DMS79 treated with DMSO at 0.1 percent for 48 hours (cell line): Measurements from ENCODE around the gene GTPBP8.

ENCODE experiments used
- DNase-seq: peaks from one replicate; lab custom pipeline; 2025; lab: John Stamatoyannopoulos, UW

Gene GTPBP8

GRCh38 chr3:112990672-112991602 is at the start of gene GTPBP8:
GTPBP8 (plus strand) TSS chr3:112990984; CDS start chr3:112991000, 16 bp downstream.
- DNase-seq, result peak; percentile 87

DNA sequence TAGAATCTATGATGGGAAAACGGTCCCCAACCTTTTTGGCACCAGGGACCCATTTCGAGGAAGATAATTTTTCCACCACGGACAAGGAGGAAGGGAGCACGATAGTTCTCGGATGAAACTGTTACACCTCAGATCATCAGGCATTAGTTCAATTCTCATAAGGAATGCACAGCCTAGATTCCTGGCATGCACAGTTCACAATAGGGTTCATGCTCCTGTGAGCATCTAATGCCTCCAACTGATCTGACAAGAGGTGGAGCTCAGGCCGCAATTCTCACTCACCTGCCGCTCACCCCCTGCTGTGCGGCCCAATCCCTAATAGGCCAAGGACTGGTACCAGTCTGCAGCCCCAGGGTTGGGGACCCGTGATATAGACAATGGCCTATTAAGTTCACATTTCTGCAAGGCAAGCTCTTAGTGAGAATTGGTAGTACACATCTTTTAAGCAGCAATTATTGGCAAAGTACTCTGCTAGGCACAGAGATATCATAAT is 42.4 kb upstream of the GTPBP8 start:
- no peak for DNase-seq

DNA sequence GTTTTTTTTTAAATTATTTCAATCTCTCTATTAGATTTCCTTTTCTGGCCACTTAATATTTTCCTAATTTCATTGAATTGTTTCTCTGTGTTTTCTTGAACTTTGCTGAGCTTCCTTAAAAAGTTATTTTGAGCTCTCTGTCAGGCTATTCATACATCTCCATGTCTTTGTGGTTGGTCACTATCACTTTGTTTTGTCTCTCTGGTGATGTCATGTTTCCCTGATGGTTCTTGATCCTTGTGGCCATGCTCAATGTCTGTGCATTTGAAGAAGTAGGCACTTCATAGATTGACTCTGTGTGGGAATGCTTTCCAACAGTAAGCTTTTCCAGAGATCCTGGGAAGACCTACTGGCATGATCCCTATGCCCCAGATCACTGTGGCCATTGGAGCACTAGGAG is 34.4 kb upstream of the GTPBP8 start:
- no peak for DNase-seq

GRCh38 chr3:112958811-112959560 is 31.8 kb upstream of the GTPBP8 start:
- no peak for DNase-seq

DNA sequence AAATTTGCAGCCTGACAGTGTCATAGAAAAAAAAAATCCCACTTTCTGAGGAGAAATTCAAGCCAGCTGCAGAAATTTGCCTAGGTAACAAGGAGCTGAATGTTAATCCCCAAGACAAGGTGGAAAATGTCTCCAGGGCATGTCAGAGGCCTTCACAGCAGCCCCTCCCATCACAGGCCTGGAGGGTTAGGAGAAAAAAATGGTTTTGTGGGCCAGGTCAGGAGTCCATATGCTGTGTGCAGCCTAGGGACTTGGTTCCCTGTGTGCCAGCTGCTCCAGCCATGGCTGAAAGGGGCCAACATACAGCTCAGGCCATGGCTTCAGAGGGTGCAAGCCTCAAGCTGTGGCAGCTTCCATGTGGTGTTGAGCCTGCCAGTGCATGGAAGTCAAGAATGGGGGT is 27.1 kb upstream of the GTPBP8 start:
- no peak for DNase-seq

DNA sequence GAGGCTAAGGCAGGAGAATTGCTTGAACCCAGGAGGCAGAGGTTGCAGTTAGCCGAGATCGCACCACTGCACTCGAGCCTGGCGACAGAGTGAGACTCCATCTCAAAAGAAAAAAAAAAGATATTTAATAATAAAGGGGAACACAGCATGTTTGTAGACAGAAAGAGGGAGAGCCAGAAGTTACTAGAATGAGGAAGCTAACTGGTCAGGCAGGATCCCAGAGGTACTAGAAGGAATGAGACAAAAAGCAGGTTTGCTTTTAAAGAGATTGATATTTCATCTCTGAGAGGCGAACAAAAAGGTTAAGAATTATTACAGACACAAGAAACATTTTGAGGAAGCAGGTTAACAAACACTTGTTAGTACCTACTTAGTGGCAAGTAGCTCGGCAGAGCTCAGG is 25.1 kb upstream of the GTPBP8 start:
- DNase-seq, result no peak

DNA sequence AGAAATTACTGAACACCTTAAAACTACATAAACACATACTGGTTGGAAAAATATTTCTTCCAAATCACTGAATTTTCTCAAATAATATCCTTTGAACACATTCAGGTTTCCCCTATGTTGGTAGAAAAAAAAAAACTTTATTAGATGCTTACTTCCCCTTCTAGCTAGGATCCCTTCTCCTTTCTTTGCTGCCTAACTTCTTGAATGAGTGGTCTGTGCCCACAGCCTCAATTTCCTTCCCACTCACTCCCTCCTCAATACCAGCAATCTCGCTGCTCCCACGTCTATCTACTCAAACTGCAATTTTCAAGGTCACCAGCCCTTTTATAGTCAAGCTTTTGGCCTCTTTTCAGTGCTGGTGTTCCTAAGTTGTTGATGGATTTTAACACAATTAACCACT is 24.2 kb upstream of the GTPBP8 start:
- DNase-seq, result no peak

DNA sequence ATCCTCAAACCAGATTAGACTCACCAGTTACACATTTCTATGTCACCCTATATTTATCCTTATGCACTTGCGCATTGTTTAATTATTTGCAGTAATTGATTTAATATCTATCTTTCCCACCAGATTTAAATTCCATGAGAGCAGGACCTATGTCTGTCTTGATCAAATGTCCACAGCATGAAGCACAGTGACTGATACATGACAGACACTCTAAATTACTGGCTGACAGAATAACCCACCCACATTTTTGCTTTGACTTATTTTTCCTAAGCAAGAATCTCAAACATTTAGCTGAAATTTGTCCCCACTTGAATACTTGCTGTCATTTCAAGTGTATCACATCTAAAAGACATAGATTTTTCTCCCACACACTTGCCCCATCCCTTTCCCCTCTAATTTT is 23.4 kb upstream of the GTPBP8 start:
- DNase-seq, result no peak

DNA sequence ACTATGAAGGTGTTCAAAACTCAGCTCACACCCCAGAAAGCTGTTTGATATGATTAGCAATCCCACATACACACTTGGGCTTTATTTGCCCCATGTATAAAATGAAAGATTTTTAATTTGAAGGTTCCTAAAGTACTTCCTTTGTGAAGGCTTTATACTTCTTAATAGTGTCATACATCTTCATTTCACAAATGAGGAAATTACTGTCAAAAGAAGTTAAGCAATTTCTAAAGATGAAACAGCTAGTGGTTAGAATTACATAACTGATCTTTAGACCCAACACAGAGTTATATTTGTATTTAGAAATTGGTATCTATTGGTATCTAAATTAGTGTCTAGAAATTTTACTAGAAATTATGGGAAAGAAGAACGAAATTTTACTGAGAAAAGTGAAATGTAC is 23.0 kb upstream of the GTPBP8 start:
- no peak for DNase-seq

DNA sequence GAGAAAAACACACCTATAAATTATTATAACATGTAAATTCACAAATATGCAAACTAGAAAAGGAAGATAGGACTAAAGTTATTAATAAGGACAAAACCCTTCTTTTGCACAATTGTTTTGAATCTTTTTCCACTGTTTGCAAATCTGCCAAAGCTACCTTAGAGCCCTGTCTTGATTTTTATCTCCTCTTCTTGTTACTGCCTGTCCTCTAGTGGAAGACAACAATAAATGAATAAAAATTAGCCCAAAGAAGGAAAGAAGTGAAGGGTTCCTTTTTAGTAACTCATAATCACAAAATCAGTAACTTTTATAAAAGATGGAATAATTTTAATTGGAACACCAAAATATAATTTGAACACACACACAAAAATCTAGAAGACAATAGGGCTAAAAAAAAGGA is 18.6 kb upstream of the GTPBP8 start:
- no peak for DNase-seq

- DNase-seq, result no peak
Measured at GRCh38 chr3:112973325-112974177, 17.2 kb upstream of the GTPBP8 start.

- DNase-seq, result no peak
Measured at GRCh38 chr3:112974178-112974517, 16.6 kb upstream of the GTPBP8 start.

DNA sequence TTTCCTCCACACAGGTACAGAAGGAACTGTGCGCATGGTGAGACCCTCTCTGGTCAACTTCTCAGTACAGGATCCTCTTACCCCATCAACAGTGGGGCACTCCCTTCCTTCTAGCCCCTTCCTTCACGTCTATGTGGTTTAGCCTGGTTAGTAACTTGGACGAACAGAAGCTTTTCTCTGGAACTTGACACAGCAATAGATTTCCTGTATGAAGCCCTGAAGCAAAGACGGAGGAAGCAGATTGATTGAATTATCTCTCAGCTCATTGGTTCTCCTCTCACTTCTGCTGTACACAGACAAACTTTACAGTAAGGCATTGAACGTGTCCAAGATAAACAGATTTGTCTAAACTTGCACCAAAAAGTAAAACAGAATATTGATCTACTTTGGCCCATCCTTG is 15.9 kb upstream of the GTPBP8 start, which contains the start of gene CD200R1:
TSS of gene CD200R1 (minus strand) at position 210 of the 400 bp plus-strand sequence. CDS start 246 bp downstream, outside the sequence.
- DNase-seq, result no peak

- DNase-seq, result no peak
Measured at GRCh38 chr3:112976001-112976400, 14.8 kb upstream of the GTPBP8 start.

DNA sequence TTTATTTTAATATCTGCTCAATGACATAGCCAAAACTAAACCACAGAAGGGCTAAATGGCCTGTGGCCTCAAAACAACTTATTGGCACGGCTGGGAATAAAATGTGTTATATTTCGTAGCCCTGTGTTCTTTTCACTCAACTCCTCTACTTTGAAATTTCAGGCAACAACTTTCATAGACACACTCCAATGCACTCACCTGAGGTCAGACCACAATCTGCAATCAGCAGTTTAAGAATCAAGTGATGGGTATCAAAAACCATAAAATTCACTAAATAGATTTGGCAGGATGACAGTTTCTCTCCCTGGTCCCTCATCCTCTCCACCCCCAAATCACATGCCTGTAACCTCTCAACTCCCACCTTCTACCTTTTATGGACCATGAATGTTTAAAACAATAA is 13.8 kb upstream of the GTPBP8 start:
- no peak for DNase-seq

- DNase-seq, result no peak
Measured at GRCh38 chr3:112979244-112979832, 11.4 kb upstream of the GTPBP8 start.

DNA sequence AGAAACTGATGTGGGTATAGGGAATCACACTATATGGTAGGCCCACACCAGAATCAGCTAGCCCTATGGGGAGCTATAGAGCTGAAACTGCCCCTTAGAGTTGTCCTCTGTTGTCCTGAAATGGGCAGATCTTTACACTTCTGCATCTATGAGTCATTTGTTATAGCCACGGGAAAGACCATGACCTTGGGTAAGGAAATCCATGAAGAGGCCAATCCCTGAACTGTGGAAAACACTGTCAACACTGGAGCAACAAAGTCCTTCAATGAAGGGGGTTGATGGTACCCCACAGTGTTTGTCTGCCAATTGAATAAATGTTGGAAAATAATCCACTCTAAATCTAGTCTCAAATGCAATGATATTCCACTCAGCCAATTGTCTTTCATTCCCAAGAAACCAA is 10.7 kb upstream of the GTPBP8 start:
- no peak for DNase-seq

- DNase-seq, result no peak
Measured at GRCh38 chr3:112982710-112983109, 8.1 kb upstream of the GTPBP8 start.

GRCh38 chr3:112984485-112984884 is 6.3 kb upstream of the GTPBP8 start:
- peak; percentile 20 for DNase-seq

GRCh38 chr3:112987710-112988334 is 3.0 kb upstream of the GTPBP8 start:
- DNase-seq, result no peak

- no peak for DNase-seq
Measured at GRCh38 chr3:112995800-112996199, 5.0 kb downstream of the GTPBP8 start.
